Vagina (tissue), 2 donors: ENCODE data around the gene ORM1.

Source experiments
- POLR2A ChIP-seq, 2 donors: fragments of 450-650 bp; IDR thresholded peaks; one replicate each; pipeline ENCODE4 v1.6.1; 2017; ENCODE audit warnings: antibody characterized with exemption in 2 of 2, mild to moderate bottlenecking in 2 of 2, moderate library complexity in 2 of 2
- TF ChIP-seq, protein P1 (sequence below), 3 experiments: fragments of 450-650 bp in 2 of 3; fragments of 200-600 bp in 1 of 3; sonication (generic) in 1 of 3; IDR thresholded peaks; one replicate each; pipeline ENCODE4 v1.5.1; 2017 to 2019; ENCODE audit warnings: antibody characterized with exemption in 3 of 3, mild to moderate bottlenecking in 2 of 3, moderate library complexity in 2 of 3

DNA sequence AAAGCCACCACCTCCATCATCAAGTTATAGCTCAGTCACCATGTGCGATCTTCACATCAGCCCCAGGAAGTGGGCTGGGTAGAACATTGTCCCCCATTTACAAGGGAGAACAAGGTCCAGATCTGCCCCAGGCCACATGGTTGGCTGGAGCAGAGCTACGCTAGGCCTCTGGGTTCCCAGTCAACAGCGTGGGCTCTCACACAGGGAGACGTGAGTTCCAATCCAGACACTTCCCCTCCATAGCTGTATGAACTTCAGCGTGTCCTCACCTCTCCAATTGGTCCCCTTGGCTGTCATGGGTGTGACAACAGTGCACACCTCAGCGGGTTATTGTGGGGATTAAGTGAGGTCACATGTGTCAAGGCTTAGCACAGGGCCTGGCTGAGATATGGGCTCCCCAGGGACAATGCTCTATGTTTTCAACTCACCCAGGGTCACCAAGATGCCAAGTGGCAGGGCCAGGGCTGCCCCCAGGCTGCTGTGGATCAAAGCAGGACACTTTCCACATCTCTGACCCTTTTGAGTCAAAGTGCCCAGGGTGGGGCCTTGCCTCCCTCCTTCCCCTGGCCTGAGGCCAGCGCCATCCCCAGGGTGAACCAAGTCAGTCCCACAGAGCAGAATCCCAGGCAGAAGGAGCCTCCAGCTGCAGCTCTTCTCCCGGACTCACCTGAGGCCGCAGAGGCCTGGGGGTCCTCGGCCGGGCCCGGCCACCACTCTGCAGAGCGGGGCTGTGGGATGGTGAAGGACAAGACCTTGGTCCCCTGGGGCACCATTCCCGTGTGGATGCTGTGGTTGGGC, 45.1 kb downstream of the ORM1 start:
- TF ChIP-seq, protein P1, sequence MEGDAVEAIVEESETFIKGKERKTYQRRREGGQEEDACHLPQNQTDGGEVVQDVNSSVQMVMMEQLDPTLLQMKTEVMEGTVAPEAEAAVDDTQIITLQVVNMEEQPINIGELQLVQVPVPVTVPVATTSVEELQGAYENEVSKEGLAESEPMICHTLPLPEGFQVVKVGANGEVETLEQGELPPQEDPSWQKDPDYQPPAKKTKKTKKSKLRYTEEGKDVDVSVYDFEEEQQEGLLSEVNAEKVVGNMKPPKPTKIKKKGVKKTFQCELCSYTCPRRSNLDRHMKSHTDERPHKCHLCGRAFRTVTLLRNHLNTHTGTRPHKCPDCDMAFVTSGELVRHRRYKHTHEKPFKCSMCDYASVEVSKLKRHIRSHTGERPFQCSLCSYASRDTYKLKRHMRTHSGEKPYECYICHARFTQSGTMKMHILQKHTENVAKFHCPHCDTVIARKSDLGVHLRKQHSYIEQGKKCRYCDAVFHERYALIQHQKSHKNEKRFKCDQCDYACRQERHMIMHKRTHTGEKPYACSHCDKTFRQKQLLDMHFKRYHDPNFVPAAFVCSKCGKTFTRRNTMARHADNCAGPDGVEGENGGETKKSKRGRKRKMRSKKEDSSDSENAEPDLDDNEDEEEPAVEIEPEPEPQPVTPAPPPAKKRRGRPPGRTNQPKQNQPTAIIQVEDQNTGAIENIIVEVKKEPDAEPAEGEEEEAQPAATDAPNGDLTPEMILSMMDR (IDR thresholded peaks at IDR 0.05) = no peak
- no peak for TF ChIP-seq POLR2A (IDR thresholded peaks at IDR 0.05)
